Measurements from ENCODE around the gene GPR68. TPM values are rescaled to one million over a fixed set of nuclear protein-coding genes. Genes with fewer than 3 reads are reported as not detected.

GPR68 gene
- total RNA-seq, 2 donors from 2014 or later = 1.8 to 2.0 TPM

DNA sequence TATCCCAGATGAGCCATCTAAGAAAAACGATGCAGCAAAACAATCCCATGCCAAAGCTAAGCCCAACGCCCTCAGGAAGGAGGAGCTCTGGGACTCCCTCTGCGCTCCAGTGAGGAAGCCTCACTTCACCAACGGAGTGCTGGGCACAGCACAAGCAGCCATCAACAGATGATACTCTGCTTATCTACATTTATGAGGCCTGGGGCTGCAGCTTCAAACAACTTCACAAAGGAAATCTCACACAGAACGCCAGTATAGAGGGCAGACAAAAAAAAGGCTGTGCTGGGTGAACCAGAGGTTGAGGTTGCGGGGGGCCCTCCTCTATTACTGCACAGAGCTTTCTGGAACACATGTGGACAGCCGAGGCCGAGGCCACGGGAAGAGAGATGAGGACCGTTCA, 34.9 kb upstream of the GPR68 start:
- Histone ChIP-seq H3K4me3 (no peak overlapping the region), H3K36me3 (no peaks in the 10 kb centered on the region), H3K4me1 (ENCODE audit: control insufficient read depth in 1 of 2, low read depth in 2 of 2) (peaks cover 0 to 4% of the 10 kb centered on the region in 2 donors), H3K27ac (no peak overlapping the region), H3K27me3 (replicated peaks; ENCODE audit: insufficient read depth) (no peaks in the 10 kb centered on the region), H3K9me3 (no peaks in the 10 kb centered on the region)
- ATAC-seq (ENCODE audit: insufficient number of reproducible peaks, low FRiP score, low read depth) (no peak), DNase-seq (ENCODE audit: low spot score) (no peak)
- TF ChIP-seq, protein P1, sequence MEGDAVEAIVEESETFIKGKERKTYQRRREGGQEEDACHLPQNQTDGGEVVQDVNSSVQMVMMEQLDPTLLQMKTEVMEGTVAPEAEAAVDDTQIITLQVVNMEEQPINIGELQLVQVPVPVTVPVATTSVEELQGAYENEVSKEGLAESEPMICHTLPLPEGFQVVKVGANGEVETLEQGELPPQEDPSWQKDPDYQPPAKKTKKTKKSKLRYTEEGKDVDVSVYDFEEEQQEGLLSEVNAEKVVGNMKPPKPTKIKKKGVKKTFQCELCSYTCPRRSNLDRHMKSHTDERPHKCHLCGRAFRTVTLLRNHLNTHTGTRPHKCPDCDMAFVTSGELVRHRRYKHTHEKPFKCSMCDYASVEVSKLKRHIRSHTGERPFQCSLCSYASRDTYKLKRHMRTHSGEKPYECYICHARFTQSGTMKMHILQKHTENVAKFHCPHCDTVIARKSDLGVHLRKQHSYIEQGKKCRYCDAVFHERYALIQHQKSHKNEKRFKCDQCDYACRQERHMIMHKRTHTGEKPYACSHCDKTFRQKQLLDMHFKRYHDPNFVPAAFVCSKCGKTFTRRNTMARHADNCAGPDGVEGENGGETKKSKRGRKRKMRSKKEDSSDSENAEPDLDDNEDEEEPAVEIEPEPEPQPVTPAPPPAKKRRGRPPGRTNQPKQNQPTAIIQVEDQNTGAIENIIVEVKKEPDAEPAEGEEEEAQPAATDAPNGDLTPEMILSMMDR (IDR thresholded peaks at IDR 0.05) = no peak

DNA sequence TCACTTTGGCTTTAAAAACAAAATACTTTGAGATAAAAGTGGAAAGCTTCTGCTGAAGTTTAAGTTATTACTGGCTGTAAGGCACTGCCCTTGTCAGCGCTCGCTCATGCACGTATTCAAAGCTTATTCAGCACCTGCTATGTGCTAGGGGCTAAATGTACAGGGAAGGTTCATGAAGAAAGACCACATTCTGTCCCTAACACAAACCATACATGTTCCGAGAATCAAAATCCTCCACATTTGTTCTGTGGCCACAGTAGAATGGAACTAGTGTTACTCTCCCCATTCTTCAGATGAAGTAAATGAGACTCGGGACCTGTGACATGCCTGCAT, 33.8 kb upstream of the GPR68 start:
- Histone ChIP-seq H3K4me1 (ENCODE audit: control insufficient read depth in 1 of 2, low read depth in 2 of 2) (no peaks in the 10 kb centered on the region), H3K27me3 (replicated peaks; ENCODE audit: insufficient read depth) (no peaks in the 10 kb centered on the region), H3K27ac (no peak overlapping the region), H3K4me3 (no peak overlapping the region), H3K36me3 (no peaks in the 10 kb centered on the region), H3K9me3 (no peaks in the 10 kb centered on the region)
- TF ChIP-seq, protein P1 (IDR thresholded peaks at IDR 0.05) = no peak
- ATAC-seq (ENCODE audit: insufficient number of reproducible peaks, low FRiP score, low read depth) (no peak), DNase-seq (ENCODE audit: low spot score) (no peak)

DNA sequence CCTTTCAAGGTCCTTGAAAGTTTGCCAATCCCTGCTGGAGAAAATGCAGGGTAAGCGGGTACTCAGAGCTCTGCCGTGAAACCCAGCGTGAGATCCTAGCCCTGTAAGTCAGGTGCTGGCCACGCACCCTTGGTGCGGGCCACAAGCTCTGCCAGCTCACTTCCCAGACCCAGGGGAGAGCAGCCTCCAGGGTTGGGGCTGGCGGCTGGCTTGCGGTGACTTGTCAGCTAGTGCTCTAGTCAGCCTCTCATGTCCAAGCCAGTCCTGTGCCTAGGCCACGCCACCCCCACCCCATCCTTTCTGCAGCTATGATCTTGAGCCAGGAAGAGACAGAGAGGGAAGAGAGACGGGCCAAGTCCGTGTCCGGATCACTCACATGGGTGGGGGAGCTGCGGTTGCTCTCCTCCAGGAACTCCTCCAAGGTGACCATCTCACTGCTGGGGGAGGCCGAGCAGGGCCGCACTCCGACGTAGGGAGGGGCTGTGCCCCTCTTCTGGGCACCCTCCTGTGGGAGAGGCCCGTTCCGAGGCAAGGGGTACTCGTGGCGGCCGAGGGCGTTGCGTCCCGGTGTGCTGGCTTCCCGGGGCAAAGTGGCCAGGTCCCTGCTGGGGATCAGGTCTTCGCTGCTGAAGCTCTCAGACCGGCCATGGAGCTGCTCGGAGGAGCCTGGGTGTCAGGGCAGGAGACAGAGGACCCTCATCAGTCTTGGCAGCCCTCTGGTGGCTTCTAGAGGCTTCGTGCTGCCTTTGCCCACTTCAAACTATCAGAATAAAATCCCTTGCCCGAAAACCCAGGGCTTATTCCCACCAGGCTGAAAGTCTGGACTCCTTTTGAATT, 33.3 kb upstream of the GPR68 start:
- ATAC-seq (ENCODE audit: insufficient number of reproducible peaks, low FRiP score, low read depth) (no peak), DNase-seq (ENCODE audit: low spot score) (no peak)
- TF ChIP-seq, protein P1 (IDR thresholded peaks at IDR 0.05) = no peak
- Histone ChIP-seq H3K4me1 (ENCODE audit: control insufficient read depth in 1 of 2, low read depth in 2 of 2) (no peaks in the 10 kb centered on the region), H3K36me3 (no peaks in the 10 kb centered on the region), H3K27me3 (replicated peaks; ENCODE audit: insufficient read depth) (no peaks in the 10 kb centered on the region), H3K9me3 (no peaks in the 10 kb centered on the region), H3K27ac (no peak overlapping the region), H3K4me3 (no peak overlapping the region)

DNA sequence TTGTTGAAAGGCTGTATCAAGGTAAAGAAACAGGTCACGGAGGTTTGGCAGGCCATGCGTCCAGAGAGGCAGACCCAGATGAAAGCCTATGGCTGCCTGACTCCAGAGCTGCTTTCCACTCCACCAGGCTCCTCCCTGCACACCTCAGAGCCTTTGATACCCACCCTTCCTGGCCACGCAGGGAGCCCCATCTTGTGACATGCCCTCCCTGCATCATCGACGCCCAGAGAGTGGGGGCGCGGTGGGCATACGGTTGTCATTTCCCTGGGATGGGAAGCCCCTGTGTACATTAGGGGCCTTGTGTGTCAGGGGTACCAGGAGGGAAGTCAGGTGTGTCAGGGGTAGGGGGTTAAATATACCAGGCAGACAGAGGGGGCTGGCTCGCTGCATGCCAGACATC, 30.3 kb upstream of the GPR68 start:
- H3K4me3 ChIP-seq = no peak overlapping the region
- ATAC-seq (ENCODE audit: insufficient number of reproducible peaks, low FRiP score, low read depth) = no peak
- peaks cover 0 to under 1% of the 10 kb centered on the region in 2 donors for H3K4me1 ChIP-seq (ENCODE audit: control insufficient read depth in 1 of 2, low read depth in 2 of 2)
- H3K9me3 ChIP-seq = no peaks in the 10 kb centered on the region
- no peaks in the 10 kb centered on the region for H3K36me3 ChIP-seq
- TF ChIP-seq, protein P1 (IDR thresholded peaks at IDR 0.05) = no peak
- H3K27ac ChIP-seq = no peak overlapping the region
- DNase-seq (ENCODE audit: low spot score) = no peak
- H3K27me3 ChIP-seq (replicated peaks; ENCODE audit: insufficient read depth) = no peaks in the 10 kb centered on the region

DNA sequence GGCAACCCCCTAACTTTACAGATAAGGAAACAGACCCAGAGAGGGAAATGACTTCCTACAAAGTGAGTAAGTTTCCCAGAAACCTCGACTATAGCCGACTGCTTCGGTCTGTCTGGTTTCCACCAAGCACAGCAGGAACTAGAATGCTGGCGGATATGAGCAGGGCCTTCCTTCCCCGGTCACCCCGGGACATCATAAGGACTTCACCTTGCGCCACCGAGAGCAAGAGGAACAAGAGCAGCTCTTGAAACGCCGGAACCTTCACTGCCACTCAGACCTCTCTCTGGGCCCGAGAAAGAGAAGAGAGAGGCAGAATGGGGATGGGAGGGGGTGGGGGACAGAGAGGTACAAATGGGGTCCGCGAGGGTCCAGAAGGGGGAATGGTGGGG, 29.4 kb upstream of the GPR68 start:
- no peak for ATAC-seq (ENCODE audit: insufficient number of reproducible peaks, low FRiP score, low read depth)
- peaks cover 0 to 7% of the 10 kb centered on the region in 2 donors for H3K4me1 ChIP-seq (ENCODE audit: control insufficient read depth in 1 of 2, low read depth in 2 of 2)
- no peak overlapping the region for H3K4me3 ChIP-seq
- no peaks in the 10 kb centered on the region for H3K27me3 ChIP-seq (replicated peaks; ENCODE audit: insufficient read depth)
- no peak for DNase-seq (ENCODE audit: low spot score)
- H3K36me3 ChIP-seq = no peaks in the 10 kb centered on the region
- TF ChIP-seq, protein P1 (IDR thresholded peaks at IDR 0.05) = no peak
- no peak overlapping the region for H3K27ac ChIP-seq
- no peaks in the 10 kb centered on the region for H3K9me3 ChIP-seq

Measured in thoracic aorta (tissue), 2 donors.